HepG2 (cell line): ENCODE data around the gene SLC29A2. TPM values are rescaled to one million over a fixed set of nuclear protein-coding genes. Genes with fewer than 3 reads are reported as not detected.

Experiments
- AGO1 ChIP-seq: fragments of 200-400 bp; formaldehyde crosslinking; IDR thresholded peaks from 2 replicates; pipeline ENCODE4 v1.6.1; 2017; ENCODE audit warnings: mild to moderate bottlenecking, low read depth, low read length, moderate library complexity; ENCODE audit not compliant: poor library complexity, severe bottlenecking
- AKAP8 ChIP-seq: sonication (generic); formaldehyde crosslinking; IDR thresholded peaks from 2 replicates; pipeline ENCODE4 v1.5.1; 2020; ENCODE audit warnings: mild to moderate bottlenecking, missing genetic modification reagents
- ARID2 ChIP-seq: sonication (generic); formaldehyde crosslinking; IDR thresholded peaks from 2 replicates; pipeline ENCODE4 v1.8.1; 2022; ENCODE audit warnings: mild to moderate bottlenecking, missing genetic modification reagents, borderline replicate concordance
- CHD4 ChIP-seq: fragments of 200-600 bp; sonication (generic); IDR thresholded peaks from 2 replicates; pipeline ENCODE4 v1.7.0; 2017; ENCODE audit warnings: mild to moderate bottlenecking, low read length, borderline replicate concordance
- DMAP1 ChIP-seq: IDR thresholded peaks from 2 replicates; pipeline ENCODE4 v1.6.1; 2016
- FLYWCH1 ChIP-seq: sonication (generic); formaldehyde crosslinking; IDR thresholded peaks from 2 replicates; pipeline ENCODE4 v1.8.1; 2023; ENCODE audit warnings: mild to moderate bottlenecking, missing genetic modification reagents
- FOSL1 ChIP-seq: sonication (generic); formaldehyde crosslinking; IDR thresholded peaks from 2 replicates; pipeline ENCODE4 v1.9.0; 2021; ENCODE audit warnings: missing genetic modification reagents, borderline replicate concordance
- GATAD2A ChIP-seq: IDR thresholded peaks from 2 replicates; pipeline ENCODE4 v1.6.1; 2016
- GLI4 ChIP-seq: sonication (generic); formaldehyde crosslinking; IDR thresholded peaks from 2 replicates; pipeline ENCODE4 v1.5.1; 2020; ENCODE audit warnings: missing genetic modification reagents, mild to moderate bottlenecking, moderate library complexity, borderline replicate concordance
- SMARCE1 ChIP-seq: fragments of 450-650 bp; IDR thresholded peaks from 2 replicates; pipeline ENCODE4 v1.6.1; 2017; ENCODE audit warnings: borderline replicate concordance
- TBX3 ChIP-seq: fragments of 450-650 bp; IDR thresholded peaks from 2 replicates; pipeline ENCODE4 v1.6.1; 2017; ENCODE audit warnings: antibody characterized with exemption, mild to moderate bottlenecking, inconsistent platforms, borderline replicate concordance
- U2AF1 ChIP-seq: fragments of 200-400 bp; formaldehyde crosslinking; optimal IDR thresholded peaks from 2 replicates; pipeline ENCODE3; 2017; ENCODE audit warnings: mild to moderate bottlenecking, low read depth, low read length
- ZBTB1 ChIP-seq: sonication (generic); formaldehyde crosslinking; IDR thresholded peaks from 2 replicates; pipeline ENCODE4 v1.4.0; 2020; ENCODE audit warnings: missing genetic modification reagents, borderline replicate concordance
- ZFP91 ChIP-seq: sonication (generic); formaldehyde crosslinking; IDR thresholded peaks from 2 replicates; pipeline ENCODE4 v1.9.0; 2022; ENCODE audit warnings: missing genetic modification reagents, mild to moderate bottlenecking, borderline replicate concordance
- ZNF280D ChIP-seq: sonication (generic); formaldehyde crosslinking; IDR thresholded peaks from 2 replicates; pipeline ENCODE4 v1.5.1; 2020; ENCODE audit warnings: mild to moderate bottlenecking, missing genetic modification reagents
- ZNF761 ChIP-seq: sonication (generic); formaldehyde crosslinking; conservative IDR thresholded peaks from 2 replicates; pipeline ENCODE4 v1.4.0; 2020; ENCODE audit warnings: mild to moderate bottlenecking, missing genetic modification reagents
- polyA plus RNA-seq, 8 experiments: library from polyadenylated mRNA; depleted of rRNA in 3 of 8; stranded (reverse) in 7 of 8; unstranded in 1 of 8; fragments of >200 nt; fragmentation: Illumina TruSeq in 4 of 8; extraction: Trizol in 4 of 8; gene quantifications; 2 replicates each; pipeline versions ENCODE4 v1.2.1 to v1.2.3, GENCODE V29; 2011 to 2016; ENCODE audit warnings: low read depth in 4 of 8, missing spikeins in 1 of 8, mixed read lengths in 1 of 8; ENCODE audit not compliant: insufficient read depth in 1 of 8
- total RNA-seq, 5 experiments: library from RNA; depleted of rRNA; stranded (reverse); fragments of >200 nt; fragmentation: Illumina TruSeq; extraction: Trizol; gene quantifications; 2 replicates each; pipeline ENCODE4 v1.2.3, GENCODE V29; 2016; ENCODE audit warnings: low read depth in 1 of 5
- TF ChIP-seq, protein P1 (sequence below): sonication (generic); IDR thresholded peaks from 2 replicates; pipeline ENCODE4 v1.6.1; 2016; ENCODE audit warnings: low read depth, borderline replicate concordance
- TF ChIP-seq, protein P2 (sequence below): sonication (generic); formaldehyde crosslinking; IDR thresholded peaks from 2 replicates; pipeline ENCODE4 v1.5.0; 2020; ENCODE audit warnings: mild to moderate bottlenecking, missing genetic modification reagents, borderline replicate concordance
- TF ChIP-seq, protein P3 (sequence below): sonication (generic); formaldehyde crosslinking; IDR thresholded peaks from 2 replicates; pipeline ENCODE4 v1.4.0; 2020; ENCODE audit warnings: missing genetic modification reagents

Gene SLC29A2
- total and polyA plus RNA-seq, 2 of the 13 experiments (the other 11 are each of a cell fraction or from before 2014, with no cell fraction given) = 0.63 to 0.66 TPM

- TF ChIP-seq AKAP8 (CRISPR knock-in tag) = no peak
- peak; percentile 10; the same call in 1 of the 2 replicates for TF ChIP-seq ZFP91
- 0 out of 2 replicates have a peak, but pooled peaks have one; percentile 22 for TF ChIP-seq DMAP1
- TF ChIP-seq, protein P1, sequence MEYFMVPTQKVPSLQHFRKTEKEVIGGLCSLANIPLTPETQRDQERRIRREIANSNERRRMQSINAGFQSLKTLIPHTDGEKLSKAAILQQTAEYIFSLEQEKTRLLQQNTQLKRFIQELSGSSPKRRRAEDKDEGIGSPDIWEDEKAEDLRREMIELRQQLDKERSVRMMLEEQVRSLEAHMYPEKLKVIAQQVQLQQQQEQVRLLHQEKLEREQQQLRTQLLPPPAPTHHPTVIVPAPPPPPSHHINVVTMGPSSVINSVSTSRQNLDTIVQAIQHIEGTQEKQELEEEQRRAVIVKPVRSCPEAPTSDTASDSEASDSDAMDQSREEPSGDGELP = no peak
- TF ChIP-seq FLYWCH1 (CRISPR knock-in tag) = no peak
- TF ChIP-seq U2AF1 = no peak
- TF ChIP-seq ZBTB1 (CRISPR knock-in tag) = no peak
- TF ChIP-seq ARID2 (CRISPR knock-in tag) = no peak
- TF ChIP-seq SMARCE1 = no peak
- TF ChIP-seq AGO1 = peak; percentile 91
- TF ChIP-seq, protein P2, sequence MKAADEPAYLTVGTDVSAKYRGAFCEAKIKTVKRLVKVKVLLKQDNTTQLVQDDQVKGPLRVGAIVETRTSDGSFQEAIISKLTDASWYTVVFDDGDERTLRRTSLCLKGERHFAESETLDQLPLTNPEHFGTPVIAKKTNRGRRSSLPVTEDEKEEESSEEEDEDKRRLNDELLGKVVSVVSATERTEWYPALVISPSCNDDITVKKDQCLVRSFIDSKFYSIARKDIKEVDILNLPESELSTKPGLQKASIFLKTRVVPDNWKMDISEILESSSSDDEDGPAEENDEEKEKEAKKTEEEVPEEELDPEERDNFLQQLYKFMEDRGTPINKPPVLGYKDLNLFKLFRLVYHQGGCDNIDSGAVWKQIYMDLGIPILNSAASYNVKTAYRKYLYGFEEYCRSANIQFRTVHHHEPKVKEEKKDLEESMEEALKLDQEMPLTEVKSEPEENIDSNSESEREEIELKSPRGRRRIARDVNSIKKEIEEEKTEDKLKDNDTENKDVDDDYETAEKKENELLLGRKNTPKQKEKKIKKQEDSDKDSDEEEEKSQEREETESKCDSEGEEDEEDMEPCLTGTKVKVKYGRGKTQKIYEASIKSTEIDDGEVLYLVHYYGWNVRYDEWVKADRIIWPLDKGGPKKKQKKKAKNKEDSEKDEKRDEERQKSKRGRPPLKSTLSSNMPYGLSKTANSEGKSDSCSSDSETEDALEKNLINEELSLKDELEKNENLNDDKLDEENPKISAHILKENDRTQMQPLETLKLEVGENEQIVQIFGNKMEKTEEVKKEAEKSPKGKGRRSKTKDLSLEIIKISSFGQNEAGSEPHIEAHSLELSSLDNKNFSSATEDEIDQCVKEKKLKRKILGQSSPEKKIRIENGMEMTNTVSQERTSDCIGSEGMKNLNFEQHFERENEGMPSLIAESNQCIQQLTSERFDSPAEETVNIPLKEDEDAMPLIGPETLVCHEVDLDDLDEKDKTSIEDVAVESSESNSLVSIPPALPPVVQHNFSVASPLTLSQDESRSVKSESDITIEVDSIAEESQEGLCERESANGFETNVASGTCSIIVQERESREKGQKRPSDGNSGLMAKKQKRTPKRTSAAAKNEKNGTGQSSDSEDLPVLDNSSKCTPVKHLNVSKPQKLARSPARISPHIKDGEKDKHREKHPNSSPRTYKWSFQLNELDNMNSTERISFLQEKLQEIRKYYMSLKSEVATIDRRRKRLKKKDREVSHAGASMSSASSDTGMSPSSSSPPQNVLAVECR = 0 out of 2 replicates have a peak, but pooled peaks have one; percentile 45
- no peak for TF ChIP-seq GLI4 (CRISPR knock-in tag)
- no peak for TF ChIP-seq CHD4
- no peak for TF ChIP-seq FOSL1 (CRISPR knock-in tag)
- TF ChIP-seq ZNF280D (CRISPR knock-in tag) = no peak
- TF ChIP-seq ZNF761 (CRISPR knock-in tag) = no peak
- TF ChIP-seq, protein P3, sequence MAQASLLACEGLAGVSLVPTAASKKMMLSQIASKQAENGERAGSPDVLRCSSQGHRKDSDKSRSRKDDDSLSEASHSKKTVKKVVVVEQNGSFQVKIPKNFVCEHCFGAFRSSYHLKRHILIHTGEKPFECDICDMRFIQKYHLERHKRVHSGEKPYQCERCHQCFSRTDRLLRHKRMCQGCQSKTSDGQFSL (CRISPR knock-in tag) = no peak
- no peak for TF ChIP-seq GATAD2A (CRISPR knock-in tag)
- TF ChIP-seq TBX3 = no peak
These were observed at the start of gene SLC29A2 (continued) for GRCh38 chr11:66371627-66372415.
